Daoy (cell line): ENCODE measurements around the gene SEC22C. TPM values are rescaled to one million over a fixed set of nuclear protein-coding genes. Genes with fewer than 3 reads are reported as not detected.
A peak's percentile ranks its signal among the peaks of the same experiment; 100 is the strongest.
"Not testable (repeated sequence)": the region's sequence is repeated elsewhere in the genome, so short reads cannot be mapped to it uniquely, and the experiment has no call there.

Experiments used
- DNase-seq: peaks from one replicate; pipeline ENCODE4 v3.0.0-alpha.2; 2015; ENCODE audit warnings: low read depth
- total RNA-seq: library from RNA; depleted of rRNA; stranded (reverse); fragments of >200 nt; shearing (Covaris generic); gene quantifications from 2 replicates; pipeline ENCODE4 v1.2.3, GENCODE V29; 2014; rRNA removed

Gene SEC22C
- 47.7 and 60.1 TPM in 2 replicates for total RNA-seq

- DNase-seq = peak; percentile 96
Measured at GRCh38 chr3:42581709-42582473, at the start of gene SEC22C. TSS of gene SEC22C (minus strand) at chr3:42581967. CDS start at chr3:42569046, 12,921 bp downstream.

GRCh38 chr3:42613462-42613861, 31.7 kb upstream of the SEC22C start:
- no peak for DNase-seq

GRCh38 chr3:42612928-42613327, 31.2 kb upstream of the SEC22C start:
- no peak for DNase-seq

GRCh38 chr3:42612217-42612616, 30.4 kb upstream of the SEC22C start:
- DNase-seq = no peak

GRCh38 chr3:42610976-42611375, 29.2 kb upstream of the SEC22C start:
- no peak for DNase-seq

GRCh38 chr3:42608581-42608980, 26.8 kb upstream of the SEC22C start:
- no peak for DNase-seq

- no peak for DNase-seq
Measured at GRCh38 chr3:42605546-42606173, 23.9 kb upstream of the SEC22C start.

GRCh38 chr3:42602961-42603360, 21.2 kb upstream of the SEC22C start:
- no peak for DNase-seq

- DNase-seq = no peak
Measured at GRCh38 chr3:42601896-42602581, 20.3 kb upstream of the SEC22C start.

- DNase-seq = peak; percentile 63
Measured at GRCh38 chr3:42600958-42601675, 19.4 kb upstream of the SEC22C start.

- DNase-seq = peak; percentile 98
Measured at GRCh38 chr3:42600111-42600957, 18.6 kb upstream of the SEC22C start, which contains the start of gene NKTR. TSS of gene NKTR (plus strand) at chr3:42600686. CDS start at chr3:42601007, 321 bp downstream.

- not testable (repeated sequence) for DNase-seq
Measured at GRCh38 chr3:42597098-42597497, 15.3 kb upstream of the SEC22C start.

- no peak for DNase-seq
Measured at GRCh38 chr3:42595682-42596081, 13.9 kb upstream of the SEC22C start.

- no peak for DNase-seq
Measured at GRCh38 chr3:42593635-42594034, 11.9 kb upstream of the SEC22C start.

- no peak for DNase-seq
Measured at GRCh38 chr3:42591811-42592210, 10.0 kb upstream of the SEC22C start.

GRCh38 chr3:42590989-42591756, 9.4 kb upstream of the SEC22C start:
- DNase-seq = peak; percentile 7

- no peak for DNase-seq
Measured at GRCh38 chr3:42589382-42590109, 7.8 kb upstream of the SEC22C start.

GRCh38 chr3:42588625-42589024, 6.9 kb upstream of the SEC22C start:
- DNase-seq = no peak

- no peak for DNase-seq
Measured at GRCh38 chr3:42582474-42583070, 805 bp upstream of the SEC22C start.
